SIG-M5 (cell line): ENCODE data around the gene RHEB.

ENCODE experiments used
- DNase-seq: peaks from one replicate; lab custom pipeline; 2025; lab: John Stamatoyannopoulos, UW

Gene RHEB

GRCh38 chr7:151470711-151471110 lies 49.0 kb downstream of the RHEB start:
- DNase-seq, result no peak

GRCh38 chr7:151469281-151469680 lies 50.4 kb downstream of the RHEB start:
- no peak for DNase-seq

GRCh38 chr7:151468217-151469018 lies 51.3 kb downstream of the RHEB start:
- no peak for DNase-seq

DNA sequence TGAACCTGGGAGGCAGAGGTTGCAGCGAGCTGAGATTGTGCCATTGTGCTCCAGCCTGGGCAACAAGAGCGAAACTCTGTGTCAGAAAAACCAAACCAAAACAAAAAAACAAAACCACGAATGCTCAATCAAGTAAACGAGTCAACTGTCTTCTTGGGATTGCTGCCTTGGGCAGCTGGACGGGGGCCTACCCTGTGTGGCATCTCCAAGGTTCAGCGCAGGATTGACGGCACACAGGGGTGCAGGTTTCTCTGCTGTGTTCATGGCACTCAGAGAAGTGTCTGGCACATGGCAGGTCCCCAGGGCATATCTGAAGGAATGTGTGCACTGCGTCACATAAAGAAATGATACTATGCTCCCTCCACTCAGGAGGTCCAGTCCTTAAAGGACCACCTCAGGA lies 54.5 kb downstream of the RHEB start:
- DNase-seq, result no peak

DNA sequence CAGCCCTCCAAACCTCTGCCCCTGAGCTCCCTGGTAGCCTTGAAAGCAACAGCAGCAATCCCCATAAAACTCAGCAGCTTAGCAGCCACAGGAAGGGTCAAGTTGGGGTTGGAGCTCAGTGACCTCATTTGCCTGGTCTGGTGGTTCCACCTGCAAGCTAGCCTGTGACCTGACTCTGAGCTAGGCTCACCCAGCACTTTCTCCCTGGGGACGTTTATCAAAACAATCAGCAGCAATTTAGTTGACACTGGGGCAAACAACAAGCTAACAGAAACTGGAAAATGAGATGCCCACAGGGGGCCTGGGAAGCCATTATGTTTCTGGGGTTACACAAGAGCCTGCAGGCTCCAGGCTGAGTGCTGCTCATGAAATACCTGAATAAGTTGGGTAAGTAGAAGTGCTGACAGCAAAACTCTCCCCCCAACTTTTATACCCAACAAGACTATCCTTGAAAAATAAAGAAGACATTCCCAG lies 57.4 kb downstream of the RHEB start:
- no peak for DNase-seq

DNA sequence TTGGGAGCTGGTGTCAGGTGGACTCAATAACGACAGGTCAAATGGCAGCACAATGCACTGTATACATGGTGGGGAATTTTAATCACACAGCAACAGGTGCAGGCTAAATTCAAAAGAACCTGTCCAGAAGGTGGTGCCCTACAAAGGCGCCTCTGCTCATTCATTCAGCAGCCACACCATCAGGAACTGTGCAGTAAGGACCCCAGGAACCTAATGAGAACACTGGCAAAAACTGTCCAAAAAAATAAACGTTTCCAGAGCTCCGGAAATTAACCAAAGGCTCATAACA lies 57.8 kb downstream of the RHEB start:
- no peak for DNase-seq

DNA sequence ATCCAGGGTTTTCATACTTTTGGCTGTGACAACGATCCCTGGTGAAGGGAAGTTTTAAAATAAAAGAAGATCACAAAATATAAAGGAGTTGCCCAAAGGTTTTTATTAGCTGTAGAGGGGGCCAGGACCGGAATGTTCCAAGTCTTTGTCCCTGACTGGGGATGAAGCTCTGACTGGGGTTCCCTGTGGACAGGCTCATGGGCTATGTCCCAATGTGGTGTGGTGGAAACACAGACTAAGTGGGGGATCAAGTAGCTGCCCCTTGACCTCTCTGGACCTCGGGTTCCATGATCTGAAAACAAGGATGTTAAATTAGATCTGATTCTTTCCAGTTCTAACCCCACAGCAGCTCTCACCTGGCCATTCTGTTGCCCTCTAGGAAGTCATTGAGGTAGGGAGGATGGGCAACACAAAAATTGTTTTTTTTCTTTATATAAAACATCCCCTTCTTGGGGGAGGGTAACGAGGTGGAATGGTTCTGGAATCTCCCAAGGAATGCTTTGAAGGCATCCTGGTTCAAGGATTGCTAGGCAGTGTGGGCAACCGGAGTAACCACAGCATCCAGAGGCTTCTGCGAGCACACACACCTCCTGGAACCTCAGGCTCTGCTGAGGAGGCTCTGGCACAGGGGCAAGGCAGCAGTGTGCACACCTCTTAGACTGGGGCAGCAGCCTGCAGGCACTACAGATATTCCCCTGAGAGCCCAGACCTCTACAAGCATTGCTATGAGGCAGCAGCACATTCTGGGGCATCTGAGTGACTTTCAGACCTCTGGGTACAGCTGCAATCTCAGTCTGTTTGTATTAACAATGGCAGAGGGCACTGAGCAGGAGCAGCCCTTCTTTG lies 58.4 kb downstream of the RHEB start:
- no peak for DNase-seq

- DNase-seq, result no peak
Measured at GRCh38 chr7:151460474-151460855, 59.2 kb downstream of the RHEB start.

- DNase-seq, result no peak
Measured at GRCh38 chr7:151459726-151460473, 59.8 kb downstream of the RHEB start.

GRCh38 chr7:151457534-151457933 lies 62.2 kb downstream of the RHEB start:
- DNase-seq, result no peak

DNA sequence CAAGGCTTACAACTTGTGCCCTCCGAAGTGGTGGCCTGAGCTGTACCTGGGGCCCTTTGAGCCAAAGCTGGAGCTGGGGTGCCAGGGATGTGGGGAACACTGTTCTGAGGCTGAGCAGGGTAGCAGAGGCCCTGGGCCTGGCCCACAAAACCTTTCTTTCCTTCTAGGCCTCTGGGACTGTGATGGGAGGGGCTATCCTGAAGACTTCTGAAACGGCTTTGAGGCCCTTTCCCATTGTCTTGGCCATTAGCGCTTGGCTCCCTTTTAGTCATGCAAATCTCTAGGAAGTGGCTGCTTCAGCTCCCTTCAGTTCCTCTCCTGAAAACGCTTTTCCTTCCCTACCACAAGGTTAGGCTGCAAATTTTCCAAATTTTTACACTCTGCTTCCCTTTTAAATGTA lies 62.9 kb downstream of the RHEB start:
- DNase-seq, result no peak

DNA sequence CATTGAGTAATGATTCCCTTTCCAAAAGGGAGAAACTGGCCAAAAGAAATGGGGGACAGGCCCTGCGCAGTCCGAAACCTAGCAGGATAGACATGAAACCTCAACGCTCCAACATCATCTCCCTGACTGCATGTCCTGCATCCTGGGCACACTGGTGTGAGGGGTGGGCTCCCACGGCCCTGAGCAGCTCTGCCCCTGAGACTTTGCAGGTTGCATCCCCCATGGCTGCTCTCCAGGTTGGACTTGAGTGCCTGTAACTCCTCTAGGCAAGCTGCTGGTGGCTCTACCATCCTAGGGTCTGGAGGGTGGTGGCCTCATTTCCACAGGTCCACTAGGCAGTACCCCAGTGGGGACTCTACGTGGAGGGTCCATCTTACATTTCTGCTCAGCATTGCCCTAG lies 63.4 kb downstream of the RHEB start:
- DNase-seq, result no peak

DNA sequence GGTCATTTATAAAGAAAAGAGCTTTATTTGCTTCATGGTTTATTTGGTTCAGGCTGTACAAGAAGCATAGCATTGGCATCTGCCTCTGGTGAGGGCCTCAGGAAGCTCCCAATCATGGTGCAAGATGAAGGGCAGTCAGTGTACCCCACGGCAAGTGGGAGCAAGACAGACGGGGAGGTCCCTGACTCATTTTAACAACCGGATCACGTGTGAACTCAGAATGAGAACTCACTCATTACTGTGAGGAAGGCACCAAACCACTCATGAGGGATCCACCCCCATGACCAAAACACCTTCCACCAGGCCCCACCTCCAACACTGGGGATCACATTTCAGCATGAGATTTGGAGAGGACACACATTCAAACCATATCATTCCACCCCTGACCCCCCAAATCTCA lies 64.0 kb downstream of the RHEB start:
- no peak for DNase-seq

DNA sequence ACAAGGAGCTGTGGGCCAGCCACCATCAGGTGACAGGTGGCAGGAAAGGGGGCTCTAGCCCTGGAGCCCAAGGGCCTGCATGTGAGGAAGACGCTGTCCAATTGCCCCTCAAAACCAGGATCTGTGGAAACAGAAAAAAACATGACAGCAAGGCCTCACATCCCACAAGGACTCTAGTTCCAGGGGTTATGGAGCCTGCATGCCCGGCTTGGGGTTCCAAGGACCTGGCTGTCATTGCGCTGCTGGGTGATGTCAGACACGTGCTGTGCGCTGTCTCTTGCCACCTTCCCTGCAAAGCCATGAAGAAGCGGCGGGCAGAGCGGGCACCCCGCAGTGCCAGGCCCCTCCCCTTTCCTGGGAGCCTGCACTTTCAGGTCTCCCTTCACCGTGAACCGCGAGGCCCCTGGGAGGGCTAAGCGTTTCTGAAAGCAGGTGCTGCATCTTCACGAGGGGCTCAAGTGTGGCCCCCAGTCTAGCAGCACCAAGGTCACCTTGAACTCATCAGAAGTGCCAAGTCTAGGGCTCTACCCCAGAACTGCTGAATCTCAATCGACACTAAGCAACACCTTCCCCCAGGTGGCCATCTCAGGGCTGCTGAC lies 64.7 kb downstream of the RHEB start:
- DNase-seq, result no peak

DNA sequence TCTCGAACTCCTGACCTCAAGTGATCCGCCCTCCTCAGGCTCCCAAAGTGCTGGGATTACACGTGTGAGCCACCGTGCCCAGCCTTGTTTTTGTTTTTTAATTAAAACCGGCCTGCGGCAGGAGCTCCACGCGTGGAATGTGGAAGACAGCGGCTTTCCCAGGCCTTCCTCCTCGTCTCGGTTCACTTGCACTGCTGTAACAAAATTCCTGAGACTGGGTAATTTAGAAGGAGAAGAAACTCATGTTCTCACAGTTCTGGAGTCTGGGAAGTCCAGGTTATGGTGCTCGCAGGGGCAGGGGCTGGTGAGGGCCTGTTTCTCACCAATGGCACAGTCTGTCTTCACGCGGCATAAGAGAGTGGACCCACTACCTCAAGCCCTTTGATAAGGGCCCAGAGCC lies 65.4 kb downstream of the RHEB start:
- DNase-seq, result no peak

DNA sequence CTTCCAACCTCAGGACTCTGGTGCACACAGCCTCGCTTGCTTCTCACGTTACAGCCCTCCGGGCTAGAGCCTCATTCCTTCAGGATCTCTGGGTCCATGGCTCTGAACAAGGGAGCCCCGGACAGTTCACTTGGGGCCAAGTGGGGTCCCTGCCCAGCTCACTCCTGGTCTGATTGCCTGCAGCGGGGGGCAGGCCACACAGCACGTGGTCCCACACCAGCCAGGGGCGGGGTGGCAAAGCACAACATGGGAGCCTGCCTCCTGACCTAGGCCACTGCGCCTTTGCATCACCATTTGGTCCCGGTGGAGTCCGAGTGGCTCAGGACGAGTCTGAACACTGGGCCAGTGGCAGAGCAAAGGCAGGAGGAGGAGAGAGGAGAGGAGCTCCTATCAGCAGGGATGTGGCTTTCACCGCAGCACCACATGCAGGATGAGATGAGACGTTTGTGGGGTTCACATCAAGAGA lies 66.3 kb downstream of the RHEB start:
- no peak for DNase-seq

DNA sequence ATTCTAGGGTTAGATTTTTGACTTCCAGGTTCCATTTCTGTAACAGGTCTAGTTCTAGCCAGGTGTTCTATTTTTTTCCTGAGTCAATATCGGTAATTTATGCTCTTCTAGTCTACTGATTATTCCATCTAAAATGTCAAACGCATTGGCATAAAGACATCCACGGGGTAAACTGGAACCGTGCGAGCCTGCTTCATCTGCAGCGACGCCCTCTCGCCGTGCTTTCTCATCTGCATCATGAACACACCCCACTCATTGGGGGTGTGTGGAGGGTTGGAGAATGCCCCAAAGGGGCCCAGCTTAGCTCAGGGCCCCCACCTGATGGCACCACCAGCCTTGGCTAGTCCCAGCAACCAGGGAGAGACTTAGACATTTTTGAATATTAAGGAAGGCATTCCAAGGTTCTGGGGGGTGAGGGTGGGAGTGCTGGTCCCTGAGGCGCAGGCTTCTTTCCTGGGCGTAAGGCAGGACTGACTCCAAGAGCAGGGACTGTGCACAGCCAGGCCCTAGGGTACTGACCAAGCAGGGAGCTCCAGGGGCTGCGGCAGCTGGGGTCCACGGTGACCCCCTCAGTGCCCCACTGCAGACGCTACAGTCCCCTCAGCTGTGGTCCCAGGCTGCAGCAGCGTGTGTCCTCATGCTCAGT lies 66.9 kb downstream of the RHEB start:
- no peak for DNase-seq

DNA sequence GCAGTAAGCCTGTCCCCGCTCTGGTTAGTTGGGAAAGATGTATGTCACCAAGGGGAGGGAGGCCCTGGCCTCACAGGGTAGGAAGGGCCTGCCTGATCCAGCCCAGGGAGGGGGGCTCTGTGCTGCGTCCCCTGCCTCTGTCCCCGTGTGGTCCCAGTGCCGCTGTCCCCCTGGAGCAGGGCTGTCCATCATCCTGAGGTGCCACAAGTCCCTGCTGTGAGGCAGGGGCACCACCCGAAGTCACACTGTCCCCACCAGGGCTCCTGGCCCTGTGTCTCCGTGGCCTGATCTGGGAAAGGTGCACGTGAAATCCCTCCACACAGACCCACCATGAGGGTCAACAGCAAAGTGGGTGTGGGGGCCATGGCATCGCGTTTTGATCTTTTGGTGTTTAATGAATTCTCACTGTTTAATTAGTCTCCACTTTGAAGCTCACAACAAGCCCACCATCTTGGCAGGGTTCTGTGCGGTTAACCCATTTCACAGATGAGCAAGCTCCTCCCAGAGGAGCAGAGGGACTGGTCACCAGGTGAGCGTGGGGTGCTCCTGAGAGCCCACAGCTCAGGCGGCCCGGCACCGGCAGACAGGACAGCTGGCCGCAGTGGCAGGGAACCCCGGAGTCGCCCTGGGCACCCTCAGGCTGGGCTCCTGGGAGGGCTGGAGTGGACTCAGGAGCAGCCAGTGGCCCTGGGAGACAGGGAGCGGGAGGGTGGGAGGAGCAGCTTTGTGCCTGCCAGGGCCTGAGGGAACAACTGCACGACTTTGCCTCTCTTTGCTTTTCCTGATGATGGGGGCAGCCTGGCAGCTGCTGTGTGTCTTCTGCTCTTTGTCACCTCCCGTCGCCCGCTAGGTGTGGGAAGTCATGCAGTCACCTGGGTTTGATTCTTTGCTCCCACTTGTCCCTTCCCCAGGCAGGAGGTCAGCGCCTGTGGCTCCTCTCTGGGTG lies 67.8 kb downstream of the RHEB start:
- no peak for DNase-seq

- DNase-seq, result no peak
Measured at GRCh38 chr7:151451156-151451555, 68.5 kb downstream of the RHEB start.

DNA sequence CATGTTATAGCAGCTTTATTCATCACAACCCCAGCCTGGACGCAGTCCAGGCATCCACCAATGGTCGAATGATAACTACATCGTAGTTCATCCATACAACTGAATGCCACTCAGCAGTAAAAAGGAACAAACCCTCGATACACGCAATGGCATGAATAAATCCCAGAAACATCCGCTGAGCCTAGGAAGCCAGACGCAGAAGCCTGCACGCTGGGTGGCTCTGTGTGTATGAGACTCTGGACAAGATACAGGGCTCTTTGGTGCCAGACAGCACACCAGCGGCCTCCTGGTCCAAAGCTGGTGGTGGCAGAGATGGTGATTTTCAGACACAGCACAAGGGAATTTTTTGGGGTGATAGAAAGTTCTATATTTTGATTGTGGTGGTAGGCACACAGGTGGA lies 69.7 kb downstream of the RHEB start:
- no peak for DNase-seq
